SK-N-SH (cell line): Measurements from ENCODE around the gene SLC7A14.

Source experiments
- CHD2 ChIP-seq: fragments of 150-350 bp; IDR thresholded peaks from 2 replicates; pipeline ENCODE4 v1.6.1; 2018; ENCODE audit warnings: low read length; ENCODE audit not compliant: partially characterized antibody
- EP300 ChIP-seq, 2 experiments: IDR thresholded peaks; 2 replicates each; pipeline versions ENCODE4 v1.4.0 to v1.6.1; 2012; ENCODE audit warnings: borderline replicate concordance in 1 of 2, low read depth in 1 of 2, low read length in 1 of 2
- FOXJ3 ChIP-seq: sonication (generic); formaldehyde crosslinking; IDR thresholded peaks from 2 replicates; pipeline ENCODE4 v1.5.1; 2020; ENCODE audit warnings: mild to moderate bottlenecking, missing genetic modification reagents
- FOXM1 ChIP-seq: IDR thresholded peaks from 2 replicates; pipeline ENCODE4 v1.4.0; 2012; ENCODE audit warnings: low read depth, mild to moderate bottlenecking
- GABPA ChIP-seq: IDR thresholded peaks from 2 replicates; pipeline ENCODE4 v1.4.0; 2012; ENCODE audit warnings: low read depth, mild to moderate bottlenecking
- JUND ChIP-seq: IDR thresholded peaks from 2 replicates; pipeline ENCODE4 v1.4.0; 2012
- POLR2AphosphoS5 ChIP-seq: IDR thresholded peaks from 2 replicates; pipeline ENCODE4 v1.6.1; 2012; ENCODE audit warnings: low read depth, low read length
- RAD21 ChIP-seq: IDR thresholded peaks from 2 replicates; pipeline ENCODE4 v1.6.1; 2012; ENCODE audit warnings: mild to moderate bottlenecking, low read length
- SMC3 ChIP-seq: IDR thresholded peaks from 2 replicates; pipeline ENCODE4 v1.6.1; 2012; ENCODE audit warnings: low read depth, low read length, improper control_type of control experiment
- TCF12 ChIP-seq: IDR thresholded peaks from 2 replicates; pipeline ENCODE4 v1.4.0; 2012
- TF ChIP-seq, protein P1 (sequence below): fragments of 200-600 bp; sonication (generic); IDR thresholded peaks from 2 replicates; pipeline ENCODE4 v1.6.1; 2017; ENCODE audit warnings: antibody characterized with exemption, mild to moderate bottlenecking, moderate library complexity

DNA sequence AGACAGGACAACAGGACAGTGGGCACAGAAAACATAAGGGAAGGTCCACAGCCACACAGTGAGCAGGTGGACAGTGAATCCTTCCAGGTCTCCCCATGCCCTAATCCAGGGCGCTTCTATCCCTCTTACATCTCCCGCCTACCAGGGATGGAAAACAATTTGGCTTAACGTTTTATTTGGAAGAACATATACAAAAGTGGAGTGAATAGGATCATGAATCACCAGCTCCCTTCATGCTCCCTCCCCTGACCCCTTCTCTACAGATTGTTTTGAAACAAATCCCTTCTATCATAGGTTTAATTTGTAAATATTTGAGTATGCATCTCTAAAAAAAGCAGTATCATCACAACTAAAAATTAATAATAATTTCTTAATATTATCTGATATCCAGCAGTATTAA is 114.7 kb downstream of the SLC7A14 start:
- TF ChIP-seq, protein P1, sequence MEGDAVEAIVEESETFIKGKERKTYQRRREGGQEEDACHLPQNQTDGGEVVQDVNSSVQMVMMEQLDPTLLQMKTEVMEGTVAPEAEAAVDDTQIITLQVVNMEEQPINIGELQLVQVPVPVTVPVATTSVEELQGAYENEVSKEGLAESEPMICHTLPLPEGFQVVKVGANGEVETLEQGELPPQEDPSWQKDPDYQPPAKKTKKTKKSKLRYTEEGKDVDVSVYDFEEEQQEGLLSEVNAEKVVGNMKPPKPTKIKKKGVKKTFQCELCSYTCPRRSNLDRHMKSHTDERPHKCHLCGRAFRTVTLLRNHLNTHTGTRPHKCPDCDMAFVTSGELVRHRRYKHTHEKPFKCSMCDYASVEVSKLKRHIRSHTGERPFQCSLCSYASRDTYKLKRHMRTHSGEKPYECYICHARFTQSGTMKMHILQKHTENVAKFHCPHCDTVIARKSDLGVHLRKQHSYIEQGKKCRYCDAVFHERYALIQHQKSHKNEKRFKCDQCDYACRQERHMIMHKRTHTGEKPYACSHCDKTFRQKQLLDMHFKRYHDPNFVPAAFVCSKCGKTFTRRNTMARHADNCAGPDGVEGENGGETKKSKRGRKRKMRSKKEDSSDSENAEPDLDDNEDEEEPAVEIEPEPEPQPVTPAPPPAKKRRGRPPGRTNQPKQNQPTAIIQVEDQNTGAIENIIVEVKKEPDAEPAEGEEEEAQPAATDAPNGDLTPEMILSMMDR = no peak
- TF ChIP-seq SMC3 = no peak
- no peak for TF ChIP-seq FOXM1
- TF ChIP-seq EP300 (IDR thresholded peaks at IDR 0.05; ENCODE audit: borderline replicate concordance in 1 of 2, low read depth in 1 of 2, low read length in 1 of 2) = no peak
- no peak for TF ChIP-seq GABPA
- TF ChIP-seq CHD2 = no peak
- TF ChIP-seq POLR2AphosphoS5 = no peak
- no peak for TF ChIP-seq TCF12
- TF ChIP-seq FOXJ3 (CRISPR knock-in tag) = no peak
- no peak for TF ChIP-seq RAD21
- TF ChIP-seq JUND = no peak
